Dermis microvascular lymphatic vessel endothelial cell (primary cell): Measurements from ENCODE around the gene SRCIN1. TPM values are rescaled to one million over a fixed set of nuclear protein-coding genes. Genes with fewer than 3 reads are reported as not detected.
"Not testable (repeated sequence)": the region's sequence is repeated elsewhere in the genome, so short reads cannot be mapped to it uniquely, and the experiment has no call there.

Experiments used
- DNase-seq, 2 donors: peaks; one replicate each; pipeline versions ENCODE4 v3.0.0 to v3.0.0-alpha.2; 2010; ENCODE audit warnings: low read depth in 2 of 2
- total RNA-seq: library from RNA; depleted of rRNA; stranded (reverse); fragments of >200 nt; gene quantifications from 2 replicates; pipeline ENCODE4 v1.2.1, GENCODE V29; 2014

The SRCIN1 gene
- total RNA-seq: under 0.01 TPM in 2 replicates

- peak in 1 of 2 donors; percentile 41 for DNase-seq
These were observed at the start of gene SRCIN1 for GRCh38 chr17:38605841-38606645. SRCIN1 (minus strand) TSS chr17:38605952; CDS start chr17:38605705, 247 bp downstream.

DNA sequence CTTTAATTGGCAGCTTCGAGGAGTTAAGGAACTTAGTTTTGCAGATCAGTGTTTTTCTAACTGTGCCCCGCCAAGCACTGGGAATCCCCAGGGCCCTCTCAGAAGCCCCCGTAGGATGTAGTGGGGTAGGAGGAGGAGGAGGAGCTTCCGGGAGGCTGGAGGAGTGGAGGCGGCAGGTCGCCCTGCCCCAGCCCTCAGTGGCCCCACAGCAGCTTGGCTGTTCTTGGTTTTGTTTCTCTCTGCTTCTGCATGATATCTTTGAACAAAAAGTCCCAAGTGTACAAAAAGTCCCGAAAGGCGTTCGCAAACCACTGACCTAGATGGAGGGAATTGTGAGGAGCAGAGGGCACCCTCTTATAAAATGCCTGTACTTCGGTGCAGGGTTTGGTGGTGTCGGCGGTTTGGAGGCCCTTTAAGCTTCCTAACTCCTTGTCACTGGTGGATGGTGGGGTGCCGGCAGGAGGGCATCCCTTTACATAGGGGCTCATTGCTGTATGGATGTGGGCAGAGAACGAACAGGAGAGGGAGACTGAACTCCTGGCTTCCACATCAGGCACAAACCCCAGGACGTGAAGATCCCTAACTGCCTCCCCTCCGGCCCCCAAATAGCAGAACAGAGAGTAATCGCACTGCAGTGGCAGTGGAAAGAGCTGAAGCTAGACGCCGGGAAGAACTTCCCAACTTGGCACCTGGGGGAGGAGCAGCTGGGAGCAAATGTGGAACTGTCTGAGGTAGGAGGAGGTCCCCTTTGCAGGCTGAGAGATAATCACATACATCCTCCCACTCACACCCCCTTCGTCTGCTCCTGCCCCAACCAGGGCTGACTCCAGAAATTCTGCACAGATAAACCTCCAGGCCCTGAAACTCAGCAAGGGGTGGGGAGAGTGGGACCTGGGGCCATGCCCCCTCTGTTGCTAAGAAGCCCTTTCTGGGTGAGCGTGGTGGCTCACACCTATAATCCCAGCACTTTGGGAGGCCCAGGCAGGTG is 49.0 kb upstream of the SRCIN1 start:
- DNase-seq: no peak

DNA sequence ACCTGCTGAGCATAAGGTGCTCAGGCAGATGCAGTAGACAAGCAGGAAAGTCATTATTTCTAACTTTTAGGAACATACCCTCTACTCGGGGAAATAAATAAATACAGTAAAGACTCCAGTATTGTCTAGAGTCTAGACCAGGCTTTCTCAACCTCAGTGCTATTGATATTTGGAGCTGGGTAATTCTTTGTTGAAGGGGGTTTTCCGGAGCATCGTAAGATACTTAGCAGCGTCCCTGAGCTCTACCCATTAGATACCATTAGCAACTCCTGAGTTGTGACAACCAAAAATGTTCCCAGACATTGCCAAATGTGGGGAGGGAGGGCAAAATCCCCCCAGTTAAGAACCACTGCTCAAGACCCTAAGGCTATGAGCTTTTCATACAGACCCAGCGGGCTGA is 47.9 kb upstream of the SRCIN1 start:
- DNase-seq: no peak

DNA sequence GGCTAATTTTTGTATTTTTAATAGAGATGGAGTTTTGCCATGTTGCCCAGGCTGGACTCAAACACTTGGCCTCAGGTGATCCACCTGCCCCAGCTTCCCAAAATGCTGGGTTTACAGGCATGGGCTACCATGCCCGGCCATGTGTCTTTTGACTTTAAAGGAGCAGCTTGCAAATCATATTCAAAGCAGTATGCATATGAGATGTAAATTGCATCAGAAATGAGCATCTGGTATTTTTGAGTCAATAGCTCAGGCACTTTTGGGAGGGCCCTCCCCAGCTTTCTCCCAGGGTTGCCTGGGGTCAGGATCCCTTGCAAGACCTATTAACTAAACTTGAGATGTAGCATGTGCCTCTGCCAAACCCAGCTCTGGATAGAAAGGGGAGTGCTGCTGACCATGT is 47.5 kb upstream of the SRCIN1 start:
- DNase-seq: no peak

GRCh38 chr17:38650653-38651173 is 45.0 kb upstream of the SRCIN1 start:
- not testable (repeated sequence) for DNase-seq

GRCh38 chr17:38637951-38638350 is 32.2 kb upstream of the SRCIN1 start:
- no peak for DNase-seq

DNA sequence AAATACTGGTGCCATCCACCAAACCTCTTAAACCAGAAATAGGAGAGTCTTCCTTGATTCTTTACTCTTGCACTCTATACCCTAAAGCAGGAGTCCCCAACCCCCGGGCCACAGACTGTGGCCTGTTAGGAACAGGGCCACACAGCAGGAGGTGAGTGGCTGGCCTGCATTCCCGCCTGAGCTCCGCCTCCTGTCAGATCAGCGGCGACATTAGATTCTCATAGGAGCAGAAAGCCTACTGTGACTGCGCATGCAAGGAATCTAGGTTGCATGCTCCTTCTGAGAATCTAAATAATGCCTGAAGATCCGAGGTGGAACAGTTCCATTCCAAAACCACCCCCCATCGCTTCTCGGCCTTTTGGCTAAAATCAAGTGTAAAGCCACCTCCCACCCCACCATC is 30.3 kb upstream of the SRCIN1 start:
- DNase-seq: no peak

- DNase-seq: no peak
These were observed 26.6 kb upstream of the SRCIN1 start for GRCh38 chr17:38632334-38632733.

DNA sequence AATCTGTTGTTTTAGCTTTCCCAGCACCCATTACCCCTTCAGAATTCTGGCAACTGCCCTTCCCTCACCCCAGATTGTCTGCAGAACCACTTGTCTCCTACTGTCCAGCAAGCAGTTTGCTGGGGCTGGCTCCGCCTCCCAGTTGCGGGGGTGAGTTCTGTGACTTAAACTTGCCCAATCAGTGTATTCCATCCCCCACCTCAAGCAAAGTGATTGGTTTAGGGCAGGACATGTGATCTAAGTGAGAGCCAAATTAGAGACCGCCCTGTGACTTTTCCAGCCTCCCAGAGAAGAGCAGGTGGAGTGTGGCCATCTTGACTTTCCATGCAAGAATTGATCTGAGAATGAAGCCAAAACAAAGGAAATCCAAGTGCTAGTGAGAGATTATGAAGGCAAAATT is 22.7 kb upstream of the SRCIN1 start:
- no peak for DNase-seq

- DNase-seq: no peak
These were observed 22.2 kb upstream of the SRCIN1 start for GRCh38 chr17:38627957-38628356.

DNA sequence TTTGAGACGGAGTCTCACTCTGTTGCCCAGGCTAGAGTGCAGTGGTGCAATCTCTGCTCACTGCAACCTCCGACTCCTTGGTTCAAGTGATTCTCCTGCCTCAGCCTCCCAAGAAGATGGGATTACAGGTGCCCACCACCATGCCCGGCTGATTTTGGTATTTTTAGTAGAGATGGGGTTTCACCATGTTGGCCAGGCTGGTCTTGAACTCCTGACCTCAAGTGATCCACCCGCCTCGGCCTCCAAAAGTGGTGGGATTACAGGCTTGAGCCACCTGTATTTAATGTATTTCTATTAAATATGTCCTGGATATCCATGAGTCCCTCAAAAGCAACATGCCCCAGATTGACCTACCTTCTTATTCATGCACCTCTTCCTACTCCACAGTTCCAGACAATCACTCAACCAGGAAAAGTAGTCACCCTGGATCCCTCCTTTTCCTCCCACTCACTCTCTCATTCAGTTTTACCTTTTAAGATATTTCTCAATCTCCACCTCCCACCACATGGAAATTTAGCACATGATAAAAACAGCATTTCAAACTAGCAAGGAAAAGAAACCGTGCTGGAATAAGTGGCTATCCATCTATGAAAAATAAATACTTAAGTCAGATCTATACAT is 21.0 kb upstream of the SRCIN1 start:
- DNase-seq: not testable (repeated sequence)

GRCh38 chr17:38625482-38625881 is 19.7 kb upstream of the SRCIN1 start:
- no peak for DNase-seq

DNA sequence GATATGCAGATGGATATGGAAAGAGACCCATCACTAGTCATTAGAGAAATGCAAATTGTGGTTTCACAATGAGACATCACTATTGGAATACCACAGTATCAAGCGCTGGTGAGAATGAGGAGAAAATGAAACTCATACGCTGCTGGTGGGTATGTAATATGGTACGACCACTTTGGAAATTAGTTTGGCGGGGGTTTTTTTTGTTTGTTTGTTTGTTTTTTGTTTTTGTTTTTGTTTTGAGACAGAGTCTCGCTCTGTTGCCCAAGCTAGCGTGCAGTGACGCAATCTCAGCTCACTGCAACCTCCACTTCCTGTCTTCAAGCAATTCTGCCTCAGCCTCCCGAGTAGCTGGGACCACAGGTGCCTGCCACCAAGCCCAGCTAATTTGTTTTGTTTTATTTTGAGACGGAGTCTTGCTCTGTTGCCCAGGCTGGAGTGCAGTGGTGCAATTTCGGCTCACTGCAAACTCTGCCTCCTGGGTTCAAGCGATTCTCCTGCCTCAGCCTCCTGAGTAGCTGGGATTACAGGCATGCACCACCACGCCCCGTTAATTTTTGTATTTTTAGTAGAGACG is 19.1 kb upstream of the SRCIN1 start:
- DNase-seq: not testable (repeated sequence)

GRCh38 chr17:38621538-38621937 is 15.8 kb upstream of the SRCIN1 start:
- DNase-seq: no peak

DNA sequence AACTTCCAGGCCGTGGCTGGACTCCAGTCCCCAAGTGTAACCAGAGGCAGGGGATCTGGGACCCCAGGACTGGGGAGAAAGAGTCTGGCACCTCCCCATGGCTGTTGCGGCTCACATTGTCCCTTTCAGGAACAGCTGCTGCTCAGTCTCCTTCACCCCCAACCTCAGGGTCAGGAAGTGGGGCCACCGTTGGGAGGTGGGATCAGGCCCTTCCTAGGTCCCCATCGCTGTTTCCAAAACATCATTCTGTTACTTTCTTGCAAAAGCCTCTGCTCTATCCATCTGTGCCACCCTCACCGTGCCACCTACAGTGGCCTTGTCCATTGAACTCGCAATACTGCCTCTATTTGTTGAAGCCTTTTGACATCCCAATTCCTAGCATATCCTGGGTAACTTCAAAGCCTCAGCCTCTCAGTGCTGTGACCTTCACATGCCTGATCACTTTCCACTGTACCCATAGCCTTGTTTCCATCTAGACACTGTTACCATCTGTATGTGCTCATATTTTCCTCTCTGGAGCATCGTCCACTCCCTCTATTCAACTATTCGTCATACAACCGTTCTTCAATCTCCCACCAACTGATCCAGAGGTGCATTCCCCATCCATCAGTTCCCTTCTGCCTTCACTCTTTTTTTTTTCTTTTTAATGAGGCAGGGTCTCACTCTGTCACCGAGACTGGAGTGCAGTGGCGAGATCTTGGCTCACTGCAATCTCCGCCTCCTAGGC is 15.0 kb upstream of the SRCIN1 start:
- DNase-seq: no peak

DNA sequence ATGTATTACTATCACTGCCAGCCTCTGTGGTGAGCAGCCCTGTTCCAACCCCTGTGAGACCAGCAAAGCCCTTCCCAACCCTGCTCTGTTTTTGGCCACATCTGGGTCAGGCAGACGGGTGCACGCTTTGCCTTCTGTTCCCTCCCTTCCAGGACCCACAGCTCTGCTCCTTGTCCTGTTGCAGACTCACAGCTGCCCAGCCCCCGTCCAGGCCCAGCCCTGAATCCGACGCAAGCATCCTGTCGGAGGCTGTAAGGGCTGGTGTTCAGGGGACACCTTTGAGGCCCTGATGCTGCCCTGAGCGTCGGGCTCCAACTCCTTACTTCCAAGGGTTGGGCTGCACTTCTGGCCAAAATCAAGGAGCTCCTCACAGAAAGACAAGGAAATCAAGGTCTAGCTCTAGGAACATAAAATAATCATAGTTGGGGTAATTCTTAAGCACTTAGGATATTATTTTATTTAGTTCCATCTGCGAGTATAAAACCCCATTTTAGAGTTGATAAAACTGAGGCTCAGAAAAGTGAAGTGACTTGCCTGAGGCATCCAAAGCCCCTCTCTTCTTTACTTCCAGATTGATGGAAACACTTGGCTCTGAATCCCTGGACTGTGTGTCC is 14.3 kb upstream of the SRCIN1 start:
- no peak for DNase-seq

DNA sequence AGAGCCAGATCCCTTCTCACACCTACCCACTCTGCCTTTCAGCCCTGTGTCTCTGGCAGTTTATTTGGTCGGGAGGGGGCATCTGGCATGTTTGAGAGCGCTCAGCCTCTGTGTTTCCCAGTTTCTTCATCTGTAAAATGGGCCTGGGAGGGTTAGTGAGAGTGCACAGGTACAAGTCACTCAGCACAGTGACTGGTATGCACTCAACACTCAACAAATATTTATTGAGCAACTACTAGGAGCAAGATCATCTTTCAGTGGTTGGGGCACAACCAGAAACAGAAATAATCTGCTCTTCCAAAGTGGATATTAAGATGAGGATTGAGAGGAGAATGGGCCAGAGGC is 13.7 kb upstream of the SRCIN1 start:
- DNase-seq: no peak

GRCh38 chr17:38617967-38618760 is 12.4 kb upstream of the SRCIN1 start:
- DNase-seq: no peak

DNA sequence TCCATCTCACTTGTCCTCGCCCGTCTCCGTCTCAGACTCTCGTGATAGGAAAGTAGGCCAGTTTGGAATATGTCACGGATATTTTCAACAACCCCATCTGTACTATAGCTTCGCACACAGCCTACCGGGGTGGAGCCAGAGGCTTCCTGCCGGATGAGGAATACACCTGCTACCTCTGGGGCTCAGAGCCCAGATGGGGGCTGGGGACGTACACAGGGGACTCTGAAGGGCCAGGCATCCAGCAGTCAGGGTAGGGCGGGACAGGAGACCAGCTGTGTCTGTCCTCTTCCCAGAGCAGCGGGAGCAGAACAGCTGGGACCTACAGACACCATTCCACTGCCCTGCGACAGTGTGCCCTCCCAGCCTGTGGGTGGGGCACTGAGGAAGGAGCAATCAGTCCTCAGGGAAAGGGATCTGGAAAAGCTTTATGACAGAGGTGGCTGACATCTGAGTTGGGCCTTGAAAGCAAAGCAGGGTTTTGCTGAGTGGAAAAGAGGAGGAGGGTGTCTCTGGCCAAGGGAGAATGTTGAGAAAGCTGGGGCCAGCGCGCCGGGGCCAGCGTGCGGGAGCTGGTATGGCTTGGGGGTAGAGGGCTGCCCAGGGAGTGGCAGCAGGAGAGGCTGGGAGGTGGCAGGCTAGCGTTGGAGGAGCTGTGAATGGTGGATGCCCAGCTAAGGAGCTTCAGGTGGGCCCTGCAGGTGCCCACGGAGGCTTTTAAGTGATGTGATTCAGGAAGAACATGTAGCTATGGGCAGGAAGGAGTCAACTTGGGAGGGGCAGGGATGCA is 11.5 kb upstream of the SRCIN1 start:
- no peak for DNase-seq
